Measurements from ENCODE around the gene ARL15. TPM values are rescaled to one million over a fixed set of nuclear protein-coding genes. Genes with fewer than 3 reads are reported as not detected.
"Not testable (repeated sequence)": the region's sequence is repeated elsewhere in the genome, so short reads cannot be mapped to it uniquely, and the experiment has no call there.

Gene ARL15
- total RNA-seq, 1 donor from 2014 or later: 16.9 TPM

GRCh38 chr5:54049144-54049543, 261.2 kb downstream of the ARL15 start:
- no peaks in the 10 kb centered on the region for H3K27me3 Mint-ChIP-seq
- no peak overlapping the region for H3K4me3 Mint-ChIP-seq
- H3K4me1 Mint-ChIP-seq (ENCODE audit: unreplicated experiment): no peaks in the 10 kb centered on the region
- no peaks in the 10 kb centered on the region for H3K36me3 Mint-ChIP-seq
- no peak overlapping the region for H3K27ac Mint-ChIP-seq
- DNase-seq (ENCODE audit: extremely low spot score, unreplicated experiment): no peak
- no peak for TF ChIP-seq CTCF (conservative IDR thresholded peaks at IDR 0.05)
- no peaks in the 10 kb centered on the region for H3K9me3 Mint-ChIP-seq

- Mint-ChIP-seq H3K9me3 (no peaks in the 10 kb centered on the region), H3K4me3 (no peak overlapping the region), H3K4me1 (ENCODE audit: unreplicated experiment) (no peaks in the 10 kb centered on the region), H3K36me3 (no peaks in the 10 kb centered on the region), H3K27me3 (no peaks in the 10 kb centered on the region), H3K27ac (peak overlapping the region; percentile 50)
- no peak for TF ChIP-seq CTCF (conservative IDR thresholded peaks at IDR 0.05)
- DNase-seq (ENCODE audit: extremely low spot score, unreplicated experiment): no peak
These were observed 265.1 kb downstream of the ARL15 start for GRCh38 chr5:54045077-54045792.

GRCh38 chr5:54044276-54044675, 266.1 kb downstream of the ARL15 start:
- not testable (repeated sequence) for H3K4me1 Mint-ChIP-seq (ENCODE audit: unreplicated experiment); DNase-seq (ENCODE audit: extremely low spot score, unreplicated experiment); H3K27ac Mint-ChIP-seq; H3K9me3 Mint-ChIP-seq; H3K4me3 Mint-ChIP-seq; H3K36me3 Mint-ChIP-seq; H3K27me3 Mint-ChIP-seq

GRCh38 chr5:54040804-54041203, 269.6 kb downstream of the ARL15 start:
- no peaks in the 10 kb centered on the region for H3K36me3 Mint-ChIP-seq
- no peak overlapping the region for H3K4me3 Mint-ChIP-seq
- no peaks in the 10 kb centered on the region for H3K9me3 Mint-ChIP-seq
- DNase-seq (ENCODE audit: extremely low spot score, unreplicated experiment): no peak
- no peaks in the 10 kb centered on the region for H3K27me3 Mint-ChIP-seq
- no peak for TF ChIP-seq CTCF (conservative IDR thresholded peaks at IDR 0.05)
- H3K27ac Mint-ChIP-seq: no peak overlapping the region
- no peaks in the 10 kb centered on the region for H3K4me1 Mint-ChIP-seq (ENCODE audit: unreplicated experiment)

GRCh38 chr5:54040018-54040417, 270.4 kb downstream of the ARL15 start:
- H3K4me1 Mint-ChIP-seq (ENCODE audit: unreplicated experiment): no peaks in the 10 kb centered on the region
- no peak for TF ChIP-seq CTCF (conservative IDR thresholded peaks at IDR 0.05)
- H3K27me3 Mint-ChIP-seq: no peaks in the 10 kb centered on the region
- DNase-seq (ENCODE audit: extremely low spot score, unreplicated experiment): no peak
- no peaks in the 10 kb centered on the region for H3K9me3 Mint-ChIP-seq
- H3K27ac Mint-ChIP-seq: no peak overlapping the region
- no peaks in the 10 kb centered on the region for H3K36me3 Mint-ChIP-seq
- no peak overlapping the region for H3K4me3 Mint-ChIP-seq

GRCh38 chr5:54037205-54037604, 273.2 kb downstream of the ARL15 start:
- Mint-ChIP-seq H3K4me1 (ENCODE audit: unreplicated experiment) (no peaks in the 10 kb centered on the region), H3K9me3 (no peaks in the 10 kb centered on the region), H3K4me3 (no peak overlapping the region), H3K36me3 (peaks cover 4% of the 10 kb centered on the region), H3K27me3 (no peaks in the 10 kb centered on the region), H3K27ac (no peak overlapping the region)
- no peak for DNase-seq (ENCODE audit: extremely low spot score, unreplicated experiment)
- no peak for TF ChIP-seq CTCF (conservative IDR thresholded peaks at IDR 0.05)
